Raji (cell line): ENCODE measurements around the gene LSS.
A peak's percentile ranks its signal among the peaks of the same experiment; 100 is the strongest.

Experiments used
- POLR2A ChIP-seq: IDR thresholded peaks from 2 replicates; pipeline ENCODE4 v1.6.1; 2011; ENCODE audit warnings: low read depth, low read length, control low read depth; ENCODE audit not compliant: insufficient read depth

LSS gene

GRCh38 chr21:46228345-46229051, at the start of gene LSS:
LSS (minus strand) TSS chr21:46228774; CDS start chr21:46228745, 29 bp downstream.
- TF ChIP-seq POLR2A: peak; percentile 85

DNA sequence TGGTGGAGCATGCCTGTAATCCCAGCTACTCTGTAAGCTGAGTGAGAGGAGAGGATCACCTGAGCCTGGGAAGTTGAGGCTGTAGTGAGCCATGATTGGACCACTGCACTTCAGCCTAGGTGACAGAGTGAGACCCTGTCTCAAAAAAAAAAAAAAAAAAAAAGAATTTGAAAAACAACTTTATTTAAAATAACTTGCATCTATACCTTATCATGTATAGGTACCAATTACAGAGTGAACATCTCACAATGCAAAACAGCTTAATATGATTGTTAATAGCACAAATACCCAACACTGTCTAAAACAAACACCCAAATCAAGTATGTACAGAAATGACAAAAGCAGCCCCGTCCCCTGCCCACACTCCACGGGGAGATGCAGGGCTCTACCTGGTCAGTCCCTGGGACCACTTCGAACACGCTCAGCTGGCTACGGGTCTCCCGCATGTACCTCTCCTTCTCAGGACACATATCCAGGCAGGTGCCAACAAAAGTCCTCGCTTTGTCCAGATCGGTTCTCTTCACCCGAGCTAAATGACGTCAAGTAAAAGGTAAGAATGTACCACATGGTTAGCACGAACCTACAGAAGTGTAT, 46.3 kb upstream of the LSS start:
- TF ChIP-seq POLR2A: no peak

DNA sequence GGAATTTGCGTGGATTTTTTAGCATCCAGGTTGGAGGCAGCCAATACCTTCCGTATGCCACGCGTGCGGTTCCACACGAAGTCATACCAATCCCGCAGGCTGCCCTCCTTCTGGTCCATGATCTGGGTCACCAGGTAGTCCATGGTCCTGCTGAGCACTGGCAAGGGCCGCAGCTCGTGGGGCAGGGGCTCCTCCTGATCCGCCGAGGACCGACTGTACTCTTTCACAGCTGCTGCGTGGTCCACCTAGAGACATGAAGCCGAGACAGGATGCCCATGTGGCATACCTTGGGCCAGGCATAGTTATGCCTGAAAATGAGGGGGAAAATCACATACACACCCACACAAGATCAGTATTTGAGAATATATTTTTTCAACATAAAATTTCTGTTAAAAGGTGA, 44.8 kb upstream of the LSS start:
- no peak for TF ChIP-seq POLR2A

DNA sequence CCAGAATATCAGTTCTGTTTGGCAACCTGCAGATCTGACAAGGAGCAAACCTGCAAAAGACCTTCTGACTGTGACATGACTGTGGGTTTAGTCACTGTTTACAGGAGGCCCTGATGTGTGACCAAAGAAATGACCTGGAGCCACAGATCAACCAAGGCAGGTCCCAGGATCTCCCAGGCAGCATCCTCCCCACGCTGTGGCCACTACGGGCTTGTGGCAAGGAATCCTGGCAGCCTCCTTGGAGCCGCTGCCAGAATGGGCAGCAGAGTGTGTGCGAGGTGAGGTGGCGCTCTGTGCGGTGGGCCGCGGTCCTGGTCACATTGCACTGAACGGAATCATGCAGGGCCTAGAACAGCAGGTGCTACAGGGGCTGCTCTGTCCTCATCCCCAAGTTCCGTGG, 40.9 kb upstream of the LSS start:
- TF ChIP-seq POLR2A: no peak

GRCh38 chr21:46268371-46268770, 39.8 kb upstream of the LSS start:
- no peak for TF ChIP-seq POLR2A

- no peak for TF ChIP-seq POLR2A
These were observed 38.4 kb upstream of the LSS start for GRCh38 chr21:46266946-46267345.

DNA sequence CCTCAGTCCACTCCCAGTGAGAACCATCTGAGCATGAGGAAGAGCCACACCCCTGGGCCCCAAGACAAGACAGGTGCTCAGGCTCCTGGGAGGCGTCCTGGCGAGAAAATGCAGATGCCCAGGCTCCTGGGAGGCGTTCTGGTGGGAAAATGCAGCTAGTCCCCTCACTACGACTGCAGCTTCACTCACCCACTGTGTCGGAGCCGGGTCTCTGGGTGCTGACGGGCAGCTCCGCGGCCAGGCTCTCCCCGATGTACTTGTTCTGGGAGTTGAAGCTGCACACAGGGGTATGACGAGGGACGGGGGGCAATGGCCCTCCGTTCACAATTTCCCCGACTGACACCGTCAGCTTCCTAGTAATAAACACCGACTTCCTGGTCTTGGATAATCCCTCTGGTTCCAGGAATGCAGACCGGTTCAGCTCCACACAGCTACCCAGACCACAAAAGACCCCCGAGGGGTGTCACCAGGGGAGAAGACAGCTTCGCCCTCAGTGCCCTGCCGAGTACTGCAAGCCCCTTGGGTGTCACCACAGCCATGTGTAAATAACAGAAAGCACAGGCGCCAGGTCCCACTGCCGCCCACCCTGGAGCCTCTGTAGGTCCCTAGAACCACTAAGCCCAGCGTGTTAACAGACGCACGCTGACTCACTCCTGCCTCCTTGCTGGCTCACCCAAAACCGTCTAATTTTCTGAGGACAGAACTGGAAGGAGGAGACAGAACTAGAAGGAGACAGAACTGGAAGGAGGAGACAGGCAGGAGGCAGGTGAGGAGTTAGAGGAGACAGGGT, 37.4 kb upstream of the LSS start:
- no peak for TF ChIP-seq POLR2A

DNA sequence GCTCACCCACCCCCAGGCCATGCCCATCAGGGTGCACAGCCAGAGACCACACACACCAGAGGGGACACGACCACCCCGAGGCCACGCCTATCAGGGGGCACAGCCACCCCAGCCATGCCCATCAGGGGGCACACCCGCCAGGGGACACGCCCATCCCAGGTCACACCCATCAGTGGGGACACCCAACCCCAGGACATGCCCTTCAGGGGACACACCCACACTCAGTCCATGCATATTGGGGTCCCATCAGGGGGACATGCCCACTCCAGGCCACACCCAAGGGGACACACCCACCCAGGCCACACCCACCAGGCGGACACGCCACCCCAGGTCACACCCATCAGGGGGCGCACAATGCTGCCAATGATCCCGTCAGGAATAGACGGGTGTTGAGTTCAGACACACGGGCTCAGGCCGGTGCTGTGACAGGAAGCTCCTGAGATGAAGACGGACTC, 36.1 kb upstream of the LSS start:
- TF ChIP-seq POLR2A: no peak

DNA sequence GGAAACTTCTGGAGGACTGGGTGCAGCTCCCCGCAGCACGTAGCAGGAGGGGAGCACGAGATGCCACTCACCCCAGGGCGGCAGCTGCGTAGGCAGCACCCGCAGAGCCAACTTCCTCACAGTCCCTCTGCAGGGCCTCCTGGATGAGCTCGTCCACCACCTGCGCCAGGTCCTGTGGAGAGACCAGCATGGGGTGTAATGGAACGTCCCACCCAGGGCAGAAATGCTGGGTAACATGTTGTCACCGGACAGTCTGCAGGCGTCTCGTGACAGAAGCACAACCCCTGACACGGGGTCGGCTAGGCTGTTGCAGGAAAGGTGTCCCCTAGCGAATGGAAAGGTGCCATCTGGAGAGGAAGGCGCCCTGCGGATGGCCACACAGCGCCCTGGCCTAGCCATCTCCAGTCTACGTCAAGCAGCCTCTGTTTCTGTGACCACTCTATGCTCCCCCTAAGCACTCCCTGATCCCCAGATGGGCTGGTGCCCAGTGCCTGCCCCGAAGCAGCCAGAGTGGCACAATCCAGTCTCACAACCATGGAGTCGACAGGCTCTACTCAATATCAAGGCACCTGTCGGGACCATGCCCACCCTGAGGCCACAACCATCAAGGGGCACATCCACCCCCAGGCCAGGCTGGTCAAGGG, 35.6 kb upstream of the LSS start:
- no peak for TF ChIP-seq POLR2A

DNA sequence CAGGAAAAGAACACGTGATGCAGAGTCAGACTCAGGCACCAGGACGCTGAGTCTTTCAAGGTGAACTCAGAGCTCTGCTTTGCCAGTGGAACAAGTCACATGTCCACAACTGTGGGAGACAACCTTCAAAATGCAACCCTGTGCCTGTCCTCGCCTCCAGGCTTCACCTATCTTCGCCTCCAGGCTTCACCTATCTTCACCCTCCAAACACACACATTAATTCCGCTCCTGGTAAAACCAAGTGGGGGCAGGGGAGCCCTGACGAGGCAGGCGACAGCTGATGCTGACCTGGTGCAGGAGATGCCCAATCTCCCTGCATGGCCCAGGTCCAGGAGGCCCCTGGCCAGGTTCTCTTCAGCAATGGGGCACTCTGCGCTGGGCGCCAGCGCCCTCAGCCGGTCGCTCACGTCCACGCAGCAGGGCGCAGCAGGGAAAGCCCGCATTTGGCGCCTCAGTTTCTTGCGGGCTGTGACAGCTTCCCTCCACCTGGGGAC, 28.0 kb upstream of the LSS start:
- no peak for TF ChIP-seq POLR2A

GRCh38 chr21:46255758-46256337, 27.3 kb upstream of the LSS start:
- no peak for TF ChIP-seq POLR2A

- TF ChIP-seq POLR2A: no peak
These were observed 26.6 kb upstream of the LSS start for GRCh38 chr21:46255166-46255565.

DNA sequence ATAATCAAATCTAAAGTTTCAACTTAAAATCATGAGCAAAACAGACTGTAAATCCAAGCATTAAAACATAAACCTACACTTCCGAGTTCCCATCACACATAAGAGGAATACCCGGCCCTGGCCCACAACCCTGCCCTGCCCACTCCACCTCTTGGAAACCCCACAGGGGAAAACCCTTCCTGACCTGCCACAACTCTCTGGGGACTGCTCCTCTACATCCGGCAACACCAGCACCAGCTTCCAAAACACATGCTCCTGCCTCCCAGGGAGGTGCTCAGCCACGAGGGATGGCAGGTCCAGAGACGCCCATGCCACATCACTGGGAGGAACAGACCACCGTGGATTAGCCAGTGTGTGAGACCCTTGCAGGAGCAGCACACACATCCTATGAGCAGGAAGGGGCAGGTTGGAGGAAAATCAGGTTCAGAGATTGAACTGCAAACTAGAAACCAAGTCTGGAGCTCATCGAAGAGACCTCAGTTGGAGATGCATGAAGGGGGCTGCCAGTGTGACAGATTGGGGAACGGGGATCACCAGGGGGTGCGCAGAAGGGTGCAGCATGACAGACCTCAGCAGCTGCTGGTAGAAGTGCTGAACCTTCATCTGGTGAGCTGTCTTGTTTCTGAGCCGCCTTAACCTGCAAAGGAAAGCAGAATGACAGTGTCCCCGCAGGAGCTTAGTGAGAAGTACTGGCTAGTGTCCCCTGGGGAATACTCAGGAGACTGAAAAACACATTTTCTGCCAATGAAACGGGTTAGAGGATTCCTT, 25.8 kb upstream of the LSS start:
- TF ChIP-seq POLR2A: no peak

- TF ChIP-seq POLR2A: no peak
These were observed 25.1 kb upstream of the LSS start for GRCh38 chr21:46253610-46254124.

DNA sequence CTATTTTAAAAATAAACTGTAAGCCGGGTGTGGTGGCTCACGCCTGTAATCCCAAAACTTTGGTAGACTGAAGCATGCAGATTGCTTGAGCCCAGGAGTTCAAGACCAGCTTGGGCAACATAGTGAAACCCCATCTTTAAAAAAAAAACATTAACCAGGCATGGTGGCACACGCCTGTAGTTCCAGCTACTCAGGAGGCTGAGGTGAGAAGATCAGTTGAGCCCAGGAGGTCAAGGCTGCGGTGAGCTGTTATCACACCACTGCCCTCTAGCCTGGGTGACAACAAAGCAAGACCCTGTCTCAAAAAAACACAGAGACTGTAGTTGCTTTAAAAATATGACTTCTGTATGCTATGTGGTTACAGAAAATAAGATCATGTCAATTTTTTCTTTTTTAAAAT, 24.3 kb upstream of the LSS start:
- TF ChIP-seq POLR2A: no peak
